Fibroblast of the aortic adventitia (primary cell): ENCODE measurements around the gene EML1. TPM values are rescaled to one million over a fixed set of nuclear protein-coding genes. Genes with fewer than 3 reads are reported as not detected.

ENCODE experiments used
- DNase-seq: peaks from one replicate; pipeline ENCODE4 v3.0.0-alpha.2; 2010; ENCODE audit warnings: low read depth
- H3K4me3 ChIP-seq: 2 replicates; pipeline ENCODE4 v1.5.1; 2011; ENCODE audit warnings: low read depth, mild to moderate bottlenecking, control low read depth, low read length, moderate library complexity
- total RNA-seq: library from RNA; depleted of rRNA; stranded (reverse); fragments of >200 nt; gene quantifications from 2 replicates; pipeline ENCODE4 v1.2.3, GENCODE V29; 2012; ENCODE audit warnings: low replicate concordance
- TF ChIP-seq, protein P1 (sequence below): IDR thresholded peaks from 2 replicates; pipeline ENCODE4 v1.5.1; 2011; ENCODE audit warnings: mild to moderate bottlenecking, low read length, control low read depth, inconsistent platforms; ENCODE audit not compliant: insufficient read depth

EML1 gene
- total RNA-seq, 1 donor: 80.3 TPM

DNA sequence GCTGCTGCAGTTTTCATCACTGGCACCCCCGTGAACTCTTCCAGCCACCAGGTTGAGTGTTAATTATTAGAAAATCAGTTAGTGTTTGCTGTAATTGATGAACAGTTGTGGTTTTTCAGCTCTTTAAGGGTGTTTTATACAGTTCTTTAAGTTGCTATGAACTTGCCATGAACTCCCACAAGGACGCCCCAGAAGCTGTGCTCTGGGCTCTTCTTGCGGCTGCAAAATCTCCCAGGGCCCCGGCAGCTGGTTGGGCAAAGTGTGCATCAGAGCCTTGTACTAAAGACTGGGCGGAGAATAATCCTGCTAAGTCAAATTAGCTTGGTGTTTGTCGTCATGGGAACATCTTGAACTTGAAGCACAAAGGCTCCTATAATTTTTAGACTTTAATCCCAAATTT, 82.2 kb downstream of the EML1 start:
- peak; percentile 9 for DNase-seq
- H3K4me3 ChIP-seq: no peak overlapping the region
- TF ChIP-seq, protein P1, sequence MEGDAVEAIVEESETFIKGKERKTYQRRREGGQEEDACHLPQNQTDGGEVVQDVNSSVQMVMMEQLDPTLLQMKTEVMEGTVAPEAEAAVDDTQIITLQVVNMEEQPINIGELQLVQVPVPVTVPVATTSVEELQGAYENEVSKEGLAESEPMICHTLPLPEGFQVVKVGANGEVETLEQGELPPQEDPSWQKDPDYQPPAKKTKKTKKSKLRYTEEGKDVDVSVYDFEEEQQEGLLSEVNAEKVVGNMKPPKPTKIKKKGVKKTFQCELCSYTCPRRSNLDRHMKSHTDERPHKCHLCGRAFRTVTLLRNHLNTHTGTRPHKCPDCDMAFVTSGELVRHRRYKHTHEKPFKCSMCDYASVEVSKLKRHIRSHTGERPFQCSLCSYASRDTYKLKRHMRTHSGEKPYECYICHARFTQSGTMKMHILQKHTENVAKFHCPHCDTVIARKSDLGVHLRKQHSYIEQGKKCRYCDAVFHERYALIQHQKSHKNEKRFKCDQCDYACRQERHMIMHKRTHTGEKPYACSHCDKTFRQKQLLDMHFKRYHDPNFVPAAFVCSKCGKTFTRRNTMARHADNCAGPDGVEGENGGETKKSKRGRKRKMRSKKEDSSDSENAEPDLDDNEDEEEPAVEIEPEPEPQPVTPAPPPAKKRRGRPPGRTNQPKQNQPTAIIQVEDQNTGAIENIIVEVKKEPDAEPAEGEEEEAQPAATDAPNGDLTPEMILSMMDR: no peak

GRCh38 chr14:99875836-99876235, 82.6 kb downstream of the EML1 start:
- TF ChIP-seq, protein P1: no peak
- DNase-seq: peak; percentile 8
- no peak overlapping the region for H3K4me3 ChIP-seq

GRCh38 chr14:99876406-99876805, 83.2 kb downstream of the EML1 start:
- DNase-seq: no peak
- no peak overlapping the region for H3K4me3 ChIP-seq

GRCh38 chr14:99878563-99878962, 85.3 kb downstream of the EML1 start:
- TF ChIP-seq, protein P1: no peak
- DNase-seq: no peak
- no peak overlapping the region for H3K4me3 ChIP-seq

More at GRCh38 chr14:99876406-99876805, 83.2 kb downstream of the EML1 start:
- TF ChIP-seq, protein P1: no peak

GRCh38 chr14:99879401-99880295, 86.4 kb downstream of the EML1 start:
- H3K4me3 ChIP-seq: peak overlapping the region; percentile 23
- peak; percentile 92 for DNase-seq
- TF ChIP-seq, protein P1: no peak

DNA sequence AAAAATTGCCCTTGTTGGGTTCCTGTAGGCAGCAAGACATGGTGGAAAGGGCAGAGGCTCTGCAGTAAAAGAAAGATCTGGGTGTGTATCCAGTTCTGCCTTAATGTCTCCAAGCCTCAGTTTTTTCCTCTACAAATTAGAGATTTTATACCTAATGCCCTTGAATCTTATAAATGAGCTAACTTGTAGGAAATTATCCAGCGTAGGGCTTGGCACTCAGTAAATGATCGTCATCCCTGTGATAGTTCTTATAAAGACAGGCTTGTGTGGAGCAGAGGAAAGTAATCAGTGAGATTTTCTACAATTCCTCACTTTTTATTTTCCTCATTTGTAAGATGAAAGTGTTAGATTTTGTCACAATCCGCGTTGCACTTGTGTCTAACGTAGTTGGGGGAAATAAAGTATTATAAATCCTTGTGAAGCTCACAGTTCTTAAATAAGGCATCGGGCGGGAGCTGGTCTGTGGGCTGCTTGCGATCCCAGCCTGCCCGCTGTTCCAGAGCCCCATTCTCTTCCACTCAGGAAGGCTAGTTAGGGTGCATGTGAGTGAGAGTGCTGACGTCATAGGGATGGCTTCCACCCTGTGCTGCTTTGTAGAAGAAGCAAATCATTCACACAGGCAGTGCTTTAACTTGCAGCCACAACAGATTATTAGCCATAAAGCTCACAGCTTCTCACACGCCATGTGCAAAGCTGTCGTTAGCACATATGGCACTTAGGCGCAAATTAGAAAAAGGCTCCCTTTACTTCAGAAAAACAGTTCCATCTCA, 87.6 kb downstream of the EML1 start:
- TF ChIP-seq, protein P1: no peak
- no peak overlapping the region for H3K4me3 ChIP-seq
- peak; percentile 52 for DNase-seq
